ENCODE data around the gene CAMK2N1.

The CAMK2N1 gene

GRCh38 chr1:20463502-20463901 lies 22.5 kb downstream of the CAMK2N1 start:
- H3K27ac ChIP-seq (ENCODE audit: low read depth, low read length, poor library complexity, severe bottlenecking), result no peak overlapping the region
- no peaks in the 10 kb centered on the region for H3K36me3 ChIP-seq (ENCODE audit: insufficient read depth, low read length)
- no peaks in the 10 kb centered on the region for H4K20me1 ChIP-seq (ENCODE audit: insufficient read depth, low read length)
- no peak overlapping the region for H3K4me2 ChIP-seq (ENCODE audit: low read length)
- H3K9me3 ChIP-seq (ENCODE audit: low read length), result no peaks in the 10 kb centered on the region
- no peaks in the 10 kb centered on the region; the same call in 1 of the 2 replicates for H3K27me3 ChIP-seq (ENCODE audit: insufficient read depth, low read length)
- no peaks in the 10 kb centered on the region for H3K79me2 ChIP-seq (ENCODE audit: insufficient read depth, low read length)
- no peaks in the 10 kb centered on the region for H3F3A ChIP-seq (ENCODE audit: insufficient read depth, low read length)
- TF ChIP-seq CTCF (IDR thresholded peaks at IDR 0.05; ENCODE audit: low read length) (no peak), EZH2 (IDR thresholded peaks at IDR 0.05; ENCODE audit: borderline replicate concordance, low read length) (no peak)
- H3K4me1 ChIP-seq (ENCODE audit: insufficient read depth, low read length, severe bottlenecking), result no peaks in the 10 kb centered on the region
- H2AFZ ChIP-seq (ENCODE audit: low read length), result no peak overlapping the region
- no peak overlapping the region for H3K9ac ChIP-seq (ENCODE audit: low read length)
- H3K9me2 ChIP-seq (ENCODE audit: low read depth, low read length), result no peaks in the 10 kb centered on the region
- H3K4me3 ChIP-seq (ENCODE audit: low read depth, low read length, poor library complexity, severe bottlenecking), result no peak overlapping the region

- TF ChIP-seq CTCF (IDR thresholded peaks at IDR 0.05; ENCODE audit: low read length) (no peak), EZH2 (IDR thresholded peaks at IDR 0.05; ENCODE audit: borderline replicate concordance, low read length) (no peak)
- H2AFZ ChIP-seq (ENCODE audit: low read length), result no peak overlapping the region
- H3F3A ChIP-seq (ENCODE audit: insufficient read depth, low read length), result no peaks in the 10 kb centered on the region
- no peak overlapping the region for H3K27ac ChIP-seq (ENCODE audit: low read depth, low read length, poor library complexity, severe bottlenecking)
- H3K9ac ChIP-seq (ENCODE audit: low read length), result no peak overlapping the region
- no peaks in the 10 kb centered on the region for H3K79me2 ChIP-seq (ENCODE audit: insufficient read depth, low read length)
- H4K20me1 ChIP-seq (ENCODE audit: insufficient read depth, low read length), result no peaks in the 10 kb centered on the region
- H3K4me3 ChIP-seq (ENCODE audit: low read depth, low read length, poor library complexity, severe bottlenecking), result no peak overlapping the region
- no peak overlapping the region for H3K4me2 ChIP-seq (ENCODE audit: low read length)
- H3K9me3 ChIP-seq (ENCODE audit: low read length), result no peaks in the 10 kb centered on the region
- H3K9me2 ChIP-seq (ENCODE audit: low read depth, low read length), result no peaks in the 10 kb centered on the region
- no peaks in the 10 kb centered on the region for H3K36me3 ChIP-seq (ENCODE audit: insufficient read depth, low read length)
- no peaks in the 10 kb centered on the region; the same call in 1 of the 2 replicates for H3K27me3 ChIP-seq (ENCODE audit: insufficient read depth, low read length)
- no peaks in the 10 kb centered on the region for H3K4me1 ChIP-seq (ENCODE audit: insufficient read depth, low read length, severe bottlenecking)
Observed at GRCh38 chr1:20462397-20462796, 23.6 kb downstream of the CAMK2N1 start.

GRCh38 chr1:20458717-20459116 lies 27.3 kb downstream of the CAMK2N1 start:
- no peaks in the 10 kb centered on the region for H4K20me1 ChIP-seq (ENCODE audit: insufficient read depth, low read length)
- no peak overlapping the region for H3K4me2 ChIP-seq (ENCODE audit: low read length)
- no peaks in the 10 kb centered on the region for H3K79me2 ChIP-seq (ENCODE audit: insufficient read depth, low read length)
- H3K36me3 ChIP-seq (ENCODE audit: insufficient read depth, low read length), result no peaks in the 10 kb centered on the region
- no peaks in the 10 kb centered on the region for H3F3A ChIP-seq (ENCODE audit: insufficient read depth, low read length)
- H3K27ac ChIP-seq (ENCODE audit: low read depth, low read length, poor library complexity, severe bottlenecking), result no peak overlapping the region
- H3K4me3 ChIP-seq (ENCODE audit: low read depth, low read length, poor library complexity, severe bottlenecking), result no peak overlapping the region
- no peak overlapping the region for H3K9ac ChIP-seq (ENCODE audit: low read length)
- H3K4me1 ChIP-seq (ENCODE audit: insufficient read depth, low read length, severe bottlenecking), result no peaks in the 10 kb centered on the region
- no peak overlapping the region for H2AFZ ChIP-seq (ENCODE audit: low read length)
- no peaks in the 10 kb centered on the region for H3K9me3 ChIP-seq (ENCODE audit: low read length)
- H3K27me3 ChIP-seq (ENCODE audit: insufficient read depth, low read length), result no peaks in the 10 kb centered on the region; the same call in 1 of the 2 replicates
- H3K9me2 ChIP-seq (ENCODE audit: low read depth, low read length), result no peaks in the 10 kb centered on the region
- TF ChIP-seq EZH2 (IDR thresholded peaks at IDR 0.05; ENCODE audit: borderline replicate concordance, low read length) (no peak), CTCF (IDR thresholded peaks at IDR 0.05; ENCODE audit: low read length) (no peak)

Measured in OCI-LY1 (cell line).